ENCODE data around the gene MCU. TPM values are rescaled to one million over a fixed set of nuclear protein-coding genes. Genes with fewer than 3 reads are reported as not detected.

MCU gene
- total RNA-seq, 1 experiment from 2014 or later = 37.2 TPM

DNA sequence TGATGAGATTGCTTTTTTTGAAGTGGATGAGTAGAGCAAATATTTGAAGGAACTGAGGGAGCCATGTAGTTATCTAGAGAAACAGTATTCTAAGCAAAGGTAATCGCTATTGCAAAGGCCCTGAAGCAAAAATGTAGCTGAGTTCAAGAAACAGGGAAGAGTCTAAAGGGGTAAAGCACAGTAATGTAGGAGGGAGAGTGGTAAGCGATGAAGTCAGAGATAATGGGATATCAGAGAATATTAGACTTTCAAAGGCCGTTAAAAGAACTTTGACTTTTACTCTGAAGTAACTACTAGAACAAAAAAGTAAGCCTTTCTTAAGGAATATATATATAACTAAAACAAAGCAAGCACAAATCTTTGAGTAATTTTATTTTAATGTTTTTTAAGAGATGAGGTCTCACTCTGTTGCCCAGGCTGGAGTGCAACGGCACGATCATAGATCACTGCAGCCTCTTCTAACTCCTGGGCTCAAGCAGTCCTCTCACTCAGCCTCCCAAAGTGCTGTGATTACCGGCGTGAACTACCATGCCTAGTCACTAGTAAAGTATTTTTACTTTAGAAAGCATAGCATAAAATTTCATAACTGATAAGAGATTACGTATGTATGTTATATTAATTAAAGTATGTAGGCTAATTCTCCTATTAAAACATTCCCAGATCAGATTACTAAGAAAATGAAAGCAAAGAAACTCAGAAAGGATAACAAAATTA is 139.9 kb downstream of the MCU start (continued):
- no peak for TF ChIP-seq MXD4 (CRISPR knock-in tag; IDR thresholded peaks at IDR 0.05; ENCODE audit: borderline replicate concordance)
- TF ChIP-seq CBFB (CRISPR knock-in tag; IDR thresholded peaks at IDR 0.05; ENCODE audit: low read depth) = no peak

DNA sequence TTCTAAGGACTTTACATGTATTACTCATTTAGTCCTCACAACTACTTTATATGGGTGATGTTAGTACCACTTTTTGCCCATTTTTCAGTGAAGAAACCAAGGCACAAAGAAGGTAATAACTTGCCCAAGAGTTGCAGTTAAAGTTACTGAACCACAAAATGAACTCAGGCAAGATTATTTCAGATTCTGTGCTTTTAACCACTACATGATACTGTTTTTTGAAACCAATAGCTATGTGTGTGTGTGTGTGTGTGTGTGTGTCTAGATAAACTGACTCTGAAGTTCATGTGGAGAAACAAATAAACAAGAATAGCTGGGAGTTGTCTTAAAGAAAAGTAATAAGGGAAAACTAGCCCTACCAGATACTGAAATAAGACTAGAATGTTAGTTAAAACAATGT is 140.8 kb downstream of the MCU start:
- TF ChIP-seq ESRRA (CRISPR knock-in tag; IDR thresholded peaks at IDR 0.05; ENCODE audit: borderline replicate concordance) (no peak), PRRX2 (CRISPR knock-in tag; IDR thresholded peaks at IDR 0.05) (no peak), GRHL2 (CRISPR knock-in tag; IDR thresholded peaks at IDR 0.05; ENCODE audit: insufficient replicate concordance, severe bottlenecking) (no peak)
- TF ChIP-seq, protein P1, sequence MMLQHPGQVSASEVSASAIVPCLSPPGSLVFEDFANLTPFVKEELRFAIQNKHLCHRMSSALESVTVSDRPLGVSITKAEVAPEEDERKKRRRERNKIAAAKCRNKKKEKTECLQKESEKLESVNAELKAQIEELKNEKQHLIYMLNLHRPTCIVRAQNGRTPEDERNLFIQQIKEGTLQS (CRISPR knock-in tag; conservative IDR thresholded peaks at IDR 0.05) = no peak
- TF ChIP-seq, protein P2, sequence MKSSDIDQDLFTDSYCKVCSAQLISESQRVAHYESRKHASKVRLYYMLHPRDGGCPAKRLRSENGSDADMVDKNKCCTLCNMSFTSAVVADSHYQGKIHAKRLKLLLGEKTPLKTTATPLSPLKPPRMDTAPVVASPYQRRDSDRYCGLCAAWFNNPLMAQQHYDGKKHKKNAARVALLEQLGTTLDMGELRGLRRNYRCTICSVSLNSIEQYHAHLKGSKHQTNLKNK (CRISPR knock-in tag; IDR thresholded peaks at IDR 0.05) = no peak
- TF ChIP-seq, protein P3, sequence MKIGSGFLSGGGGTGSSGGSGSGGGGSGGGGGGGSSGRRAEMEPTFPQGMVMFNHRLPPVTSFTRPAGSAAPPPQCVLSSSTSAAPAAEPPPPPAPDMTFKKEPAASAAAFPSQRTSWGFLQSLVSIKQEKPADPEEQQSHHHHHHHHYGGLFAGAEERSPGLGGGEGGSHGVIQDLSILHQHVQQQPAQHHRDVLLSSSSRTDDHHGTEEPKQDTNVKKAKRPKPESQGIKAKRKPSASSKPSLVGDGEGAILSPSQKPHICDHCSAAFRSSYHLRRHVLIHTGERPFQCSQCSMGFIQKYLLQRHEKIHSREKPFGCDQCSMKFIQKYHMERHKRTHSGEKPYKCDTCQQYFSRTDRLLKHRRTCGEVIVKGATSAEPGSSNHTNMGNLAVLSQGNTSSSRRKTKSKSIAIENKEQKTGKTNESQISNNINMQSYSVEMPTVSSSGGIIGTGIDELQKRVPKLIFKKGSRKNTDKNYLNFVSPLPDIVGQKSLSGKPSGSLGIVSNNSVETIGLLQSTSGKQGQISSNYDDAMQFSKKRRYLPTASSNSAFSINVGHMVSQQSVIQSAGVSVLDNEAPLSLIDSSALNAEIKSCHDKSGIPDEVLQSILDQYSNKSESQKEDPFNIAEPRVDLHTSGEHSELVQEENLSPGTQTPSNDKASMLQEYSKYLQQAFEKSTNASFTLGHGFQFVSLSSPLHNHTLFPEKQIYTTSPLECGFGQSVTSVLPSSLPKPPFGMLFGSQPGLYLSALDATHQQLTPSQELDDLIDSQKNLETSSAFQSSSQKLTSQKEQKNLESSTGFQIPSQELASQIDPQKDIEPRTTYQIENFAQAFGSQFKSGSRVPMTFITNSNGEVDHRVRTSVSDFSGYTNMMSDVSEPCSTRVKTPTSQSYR (CRISPR knock-in tag; IDR thresholded peaks at IDR 0.05) = no peak
- CTCF ChIA-PET = interaction anchor here (3.9 kb wide), 1 partner anchor 468 kb away, joined by 38 read pairs; no protein-coding TSS in a partner anchor
- no peaks in the 10 kb centered on the region for H3K36me3 Mint-ChIP-seq
- H3K4me1 Mint-ChIP-seq = peaks cover 34% of the 10 kb centered on the region
- ATAC-seq = no peak
- no peak overlapping the region for H3K4me3 Mint-ChIP-seq
- 0 out of 2 replicates have a peak overlapping the region, but pooled peaks have one; percentile 42 for H3K27ac Mint-ChIP-seq
- H3K9me3 Mint-ChIP-seq = no peaks in the 10 kb centered on the region
- H3K27me3 Mint-ChIP-seq (ENCODE audit: low read depth) = no peaks in the 10 kb centered on the region
- DNase-seq (ENCODE audit: low spot score) = no peak
- POLR2A ChIA-PET = interaction anchor here (1.2 kb wide), 1 partner anchor 141 kb away, joined by 3 read pairs; the partner anchor contains the start of gene MCU

DNA sequence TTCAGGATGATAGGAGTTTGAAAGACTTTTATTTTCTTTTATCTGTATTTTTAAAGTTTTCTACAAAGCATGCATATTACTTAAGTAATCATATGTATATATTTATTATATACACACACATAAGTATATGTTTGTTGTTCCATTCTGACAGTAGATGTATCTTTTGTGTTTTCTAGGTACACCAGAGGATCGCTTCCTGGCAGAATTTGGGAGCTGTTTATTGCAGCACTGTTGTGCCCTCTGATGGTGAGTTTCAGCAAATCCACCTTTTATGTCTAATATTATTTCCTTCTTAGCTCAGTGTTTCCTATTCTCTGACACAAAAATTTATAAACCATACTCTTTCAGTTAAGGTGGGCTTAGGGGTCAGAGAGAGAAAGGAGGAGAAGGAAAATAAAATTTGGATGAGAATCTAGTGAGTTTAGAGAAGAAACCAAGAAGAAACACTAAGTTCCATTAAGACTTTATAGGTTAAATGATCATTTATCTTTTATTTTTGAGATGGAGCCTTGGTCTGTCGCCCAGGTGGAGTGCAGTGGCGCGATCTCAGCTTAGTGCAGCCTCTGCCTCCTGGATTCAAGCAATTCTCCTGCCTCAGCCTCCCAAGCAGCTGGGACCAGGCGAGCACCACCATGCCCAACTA is 142.4 kb downstream of the MCU start:
- ChIA-PET CTCF (interaction anchor here (0.5 to 3.9 kb wide), 35 partner anchors 8 to 492 kb away, joined by 3 to 38 read pairs (median 4); partner anchors contain the start of genes DNAJB12 and MICU1), POLR2A (interaction anchor here (0.8 kb wide), 1 partner anchor 114 kb away, joined by 3 read pairs; no protein-coding TSS in a partner anchor)
- Mint-ChIP-seq H3K27ac (no peak overlapping the region), H3K4me3 (no peak overlapping the region), H3K4me1 (peaks cover 25% of the 10 kb centered on the region), H3K27me3 (ENCODE audit: low read depth) (no peaks in the 10 kb centered on the region), H3K36me3 (no peaks in the 10 kb centered on the region), H3K9me3 (no peaks in the 10 kb centered on the region)
- DNase-seq (ENCODE audit: low spot score) (peak; percentile 19), ATAC-seq (peak; percentile 59; the same call in 1 of the 2 replicates)
- TF ChIP-seq PRRX2 (CRISPR knock-in tag; IDR thresholded peaks at IDR 0.05) = no peak
- TF ChIP-seq ZNF138 (CRISPR knock-in tag; conservative IDR thresholded peaks at IDR 0.05) = no peak

DNA sequence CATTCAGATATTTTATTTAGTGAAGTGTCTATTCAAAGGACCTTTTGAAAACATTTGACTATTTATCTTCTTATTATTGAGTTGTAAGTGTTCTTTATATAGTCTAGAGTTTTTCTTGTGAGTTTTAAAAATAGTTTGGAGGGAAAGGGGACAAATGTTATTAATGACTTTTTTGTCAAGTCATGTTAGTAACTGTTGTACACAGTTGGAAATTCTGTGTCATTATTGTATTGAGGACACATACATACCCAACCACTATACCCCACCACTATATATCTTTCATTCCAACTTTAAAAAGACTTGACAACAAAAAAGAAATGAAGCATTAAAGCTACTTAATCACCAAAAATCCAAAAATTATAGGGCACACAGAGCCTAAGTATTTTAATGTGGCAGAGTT is 148.4 kb downstream of the MCU start:
- POLR2A ChIA-PET = no interaction called here
- Mint-ChIP-seq H3K4me1 (0 out of 2 replicates have a peak, but pooled peaks cover 2% of the 10 kb centered on the region), H3K36me3 (no peaks in the 10 kb centered on the region), H3K27me3 (ENCODE audit: low read depth) (no peaks in the 10 kb centered on the region), H3K27ac (no peak overlapping the region), H3K4me3 (no peak overlapping the region), H3K9me3 (no peaks in the 10 kb centered on the region)
- ATAC-seq (no peak), DNase-seq (ENCODE audit: low spot score) (no peak)
- CTCF ChIA-PET = interaction anchor here (1.4 kb wide), 1 partner anchor 221 kb away, joined by 5 read pairs; no protein-coding TSS in a partner anchor
- TF ChIP-seq GABPB1 (CRISPR knock-in tag; IDR thresholded peaks at IDR 0.05) (no peak), MXD4 (CRISPR knock-in tag; IDR thresholded peaks at IDR 0.05; ENCODE audit: borderline replicate concordance) (no peak), NR1H2 (CRISPR knock-in tag; IDR thresholded peaks at IDR 0.05) (no peak), TCF7 (CRISPR knock-in tag; IDR thresholded peaks at IDR 0.05; ENCODE audit: low read depth) (no peak)
- TF ChIP-seq, protein P2 (CRISPR knock-in tag; IDR thresholded peaks at IDR 0.05) = no peak
- TF ChIP-seq, protein P4, sequence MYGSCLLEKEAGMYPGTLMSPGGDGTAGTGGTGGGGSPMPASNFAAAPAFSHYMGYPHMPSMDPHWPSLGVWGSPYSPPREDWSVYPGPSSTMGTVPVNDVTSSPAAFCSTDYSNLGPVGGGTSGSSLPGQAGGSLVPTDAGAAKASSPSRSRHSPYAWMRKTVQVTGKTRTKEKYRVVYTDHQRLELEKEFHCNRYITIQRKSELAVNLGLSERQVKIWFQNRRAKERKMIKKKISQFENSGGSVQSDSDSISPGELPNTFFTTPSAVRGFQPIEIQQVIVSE (CRISPR knock-in tag; IDR thresholded peaks at IDR 0.05; ENCODE audit: borderline replicate concordance) = no peak
- TF ChIP-seq, protein P5, sequence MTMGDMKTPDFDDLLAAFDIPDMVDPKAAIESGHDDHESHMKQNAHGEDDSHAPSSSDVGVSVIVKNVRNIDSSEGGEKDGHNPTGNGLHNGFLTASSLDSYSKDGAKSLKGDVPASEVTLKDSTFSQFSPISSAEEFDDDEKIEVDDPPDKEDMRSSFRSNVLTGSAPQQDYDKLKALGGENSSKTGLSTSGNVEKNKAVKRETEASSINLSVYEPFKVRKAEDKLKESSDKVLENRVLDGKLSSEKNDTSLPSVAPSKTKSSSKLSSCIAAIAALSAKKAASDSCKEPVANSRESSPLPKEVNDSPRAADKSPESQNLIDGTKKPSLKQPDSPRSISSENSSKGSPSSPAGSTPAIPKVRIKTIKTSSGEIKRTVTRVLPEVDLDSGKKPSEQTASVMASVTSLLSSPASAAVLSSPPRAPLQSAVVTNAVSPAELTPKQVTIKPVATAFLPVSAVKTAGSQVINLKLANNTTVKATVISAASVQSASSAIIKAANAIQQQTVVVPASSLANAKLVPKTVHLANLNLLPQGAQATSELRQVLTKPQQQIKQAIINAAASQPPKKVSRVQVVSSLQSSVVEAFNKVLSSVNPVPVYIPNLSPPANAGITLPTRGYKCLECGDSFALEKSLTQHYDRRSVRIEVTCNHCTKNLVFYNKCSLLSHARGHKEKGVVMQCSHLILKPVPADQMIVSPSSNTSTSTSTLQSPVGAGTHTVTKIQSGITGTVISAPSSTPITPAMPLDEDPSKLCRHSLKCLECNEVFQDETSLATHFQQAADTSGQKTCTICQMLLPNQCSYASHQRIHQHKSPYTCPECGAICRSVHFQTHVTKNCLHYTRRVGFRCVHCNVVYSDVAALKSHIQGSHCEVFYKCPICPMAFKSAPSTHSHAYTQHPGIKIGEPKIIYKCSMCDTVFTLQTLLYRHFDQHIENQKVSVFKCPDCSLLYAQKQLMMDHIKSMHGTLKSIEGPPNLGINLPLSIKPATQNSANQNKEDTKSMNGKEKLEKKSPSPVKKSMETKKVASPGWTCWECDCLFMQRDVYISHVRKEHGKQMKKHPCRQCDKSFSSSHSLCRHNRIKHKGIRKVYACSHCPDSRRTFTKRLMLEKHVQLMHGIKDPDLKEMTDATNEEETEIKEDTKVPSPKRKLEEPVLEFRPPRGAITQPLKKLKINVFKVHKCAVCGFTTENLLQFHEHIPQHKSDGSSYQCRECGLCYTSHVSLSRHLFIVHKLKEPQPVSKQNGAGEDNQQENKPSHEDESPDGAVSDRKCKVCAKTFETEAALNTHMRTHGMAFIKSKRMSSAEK (CRISPR knock-in tag; IDR thresholded peaks at IDR 0.05; ENCODE audit: borderline replicate concordance) = no peak
- TF ChIP-seq, protein P6, sequence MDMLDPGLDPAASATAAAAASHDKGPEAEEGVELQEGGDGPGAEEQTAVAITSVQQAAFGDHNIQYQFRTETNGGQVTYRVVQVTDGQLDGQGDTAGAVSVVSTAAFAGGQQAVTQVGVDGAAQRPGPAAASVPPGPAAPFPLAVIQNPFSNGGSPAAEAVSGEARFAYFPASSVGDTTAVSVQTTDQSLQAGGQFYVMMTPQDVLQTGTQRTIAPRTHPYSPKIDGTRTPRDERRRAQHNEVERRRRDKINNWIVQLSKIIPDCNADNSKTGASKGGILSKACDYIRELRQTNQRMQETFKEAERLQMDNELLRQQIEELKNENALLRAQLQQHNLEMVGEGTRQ (CRISPR knock-in tag; IDR thresholded peaks at IDR 0.05) = no peak
